ENCODE data around the gene EEF1AKMT4.

The EEF1AKMT4 gene

DNA sequence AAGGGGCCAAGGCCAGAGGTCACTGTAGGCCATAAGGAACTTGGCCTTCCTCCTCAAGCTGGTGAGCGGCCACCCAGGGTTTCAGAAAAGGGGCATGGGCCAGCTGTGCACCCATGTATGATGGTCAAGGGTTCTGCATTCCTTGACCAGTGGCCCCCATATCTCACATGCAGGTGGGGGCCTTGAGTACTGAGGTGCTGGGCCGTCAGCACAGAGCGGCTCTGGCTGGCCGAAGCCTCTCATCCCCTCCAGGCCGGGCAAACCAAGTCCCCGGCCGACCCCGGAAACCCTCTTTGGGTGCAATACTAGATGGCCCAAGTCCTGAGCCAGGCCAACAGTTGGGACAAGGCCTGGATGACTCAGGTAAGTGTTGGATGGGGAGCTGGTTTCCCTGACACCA lies 10.3 kb upstream of the EEF1AKMT4 start:
- H3K27me3 ChIP-seq (ENCODE audit: insufficient read depth, poor library complexity, severe bottlenecking): no peaks in the 10 kb centered on the region
- TF ChIP-seq GABPA (IDR thresholded peaks at IDR 0.05; ENCODE audit: low read depth) (no peak), SPI1 (IDR thresholded peaks at IDR 0.05; ENCODE audit: borderline replicate concordance, low read depth) (no peak), POLR2AphosphoS5 (IDR thresholded peaks at IDR 0.05; ENCODE audit: low read depth) (no peak)
- TF ChIP-seq, protein P1, sequence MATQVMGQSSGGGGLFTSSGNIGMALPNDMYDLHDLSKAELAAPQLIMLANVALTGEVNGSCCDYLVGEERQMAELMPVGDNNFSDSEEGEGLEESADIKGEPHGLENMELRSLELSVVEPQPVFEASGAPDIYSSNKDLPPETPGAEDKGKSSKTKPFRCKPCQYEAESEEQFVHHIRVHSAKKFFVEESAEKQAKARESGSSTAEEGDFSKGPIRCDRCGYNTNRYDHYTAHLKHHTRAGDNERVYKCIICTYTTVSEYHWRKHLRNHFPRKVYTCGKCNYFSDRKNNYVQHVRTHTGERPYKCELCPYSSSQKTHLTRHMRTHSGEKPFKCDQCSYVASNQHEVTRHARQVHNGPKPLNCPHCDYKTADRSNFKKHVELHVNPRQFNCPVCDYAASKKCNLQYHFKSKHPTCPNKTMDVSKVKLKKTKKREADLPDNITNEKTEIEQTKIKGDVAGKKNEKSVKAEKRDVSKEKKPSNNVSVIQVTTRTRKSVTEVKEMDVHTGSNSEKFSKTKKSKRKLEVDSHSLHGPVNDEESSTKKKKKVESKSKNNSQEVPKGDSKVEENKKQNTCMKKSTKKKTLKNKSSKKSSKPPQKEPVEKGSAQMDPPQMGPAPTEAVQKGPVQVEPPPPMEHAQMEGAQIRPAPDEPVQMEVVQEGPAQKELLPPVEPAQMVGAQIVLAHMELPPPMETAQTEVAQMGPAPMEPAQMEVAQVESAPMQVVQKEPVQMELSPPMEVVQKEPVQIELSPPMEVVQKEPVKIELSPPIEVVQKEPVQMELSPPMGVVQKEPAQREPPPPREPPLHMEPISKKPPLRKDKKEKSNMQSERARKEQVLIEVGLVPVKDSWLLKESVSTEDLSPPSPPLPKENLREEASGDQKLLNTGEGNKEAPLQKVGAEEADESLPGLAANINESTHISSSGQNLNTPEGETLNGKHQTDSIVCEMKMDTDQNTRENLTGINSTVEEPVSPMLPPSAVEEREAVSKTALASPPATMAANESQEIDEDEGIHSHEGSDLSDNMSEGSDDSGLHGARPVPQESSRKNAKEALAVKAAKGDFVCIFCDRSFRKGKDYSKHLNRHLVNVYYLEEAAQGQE (IDR thresholded peaks at IDR 0.05; ENCODE audit: insufficient replicate concordance, low read depth): no peak
- TF ChIP-seq, protein P2, sequence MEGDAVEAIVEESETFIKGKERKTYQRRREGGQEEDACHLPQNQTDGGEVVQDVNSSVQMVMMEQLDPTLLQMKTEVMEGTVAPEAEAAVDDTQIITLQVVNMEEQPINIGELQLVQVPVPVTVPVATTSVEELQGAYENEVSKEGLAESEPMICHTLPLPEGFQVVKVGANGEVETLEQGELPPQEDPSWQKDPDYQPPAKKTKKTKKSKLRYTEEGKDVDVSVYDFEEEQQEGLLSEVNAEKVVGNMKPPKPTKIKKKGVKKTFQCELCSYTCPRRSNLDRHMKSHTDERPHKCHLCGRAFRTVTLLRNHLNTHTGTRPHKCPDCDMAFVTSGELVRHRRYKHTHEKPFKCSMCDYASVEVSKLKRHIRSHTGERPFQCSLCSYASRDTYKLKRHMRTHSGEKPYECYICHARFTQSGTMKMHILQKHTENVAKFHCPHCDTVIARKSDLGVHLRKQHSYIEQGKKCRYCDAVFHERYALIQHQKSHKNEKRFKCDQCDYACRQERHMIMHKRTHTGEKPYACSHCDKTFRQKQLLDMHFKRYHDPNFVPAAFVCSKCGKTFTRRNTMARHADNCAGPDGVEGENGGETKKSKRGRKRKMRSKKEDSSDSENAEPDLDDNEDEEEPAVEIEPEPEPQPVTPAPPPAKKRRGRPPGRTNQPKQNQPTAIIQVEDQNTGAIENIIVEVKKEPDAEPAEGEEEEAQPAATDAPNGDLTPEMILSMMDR (IDR thresholded peaks at IDR 0.05; ENCODE audit: insufficient read depth, low read length): no peak
- no peak overlapping the region for H3K4me3 ChIP-seq (replicated peaks; ENCODE audit: insufficient read depth, low read length)

DNA sequence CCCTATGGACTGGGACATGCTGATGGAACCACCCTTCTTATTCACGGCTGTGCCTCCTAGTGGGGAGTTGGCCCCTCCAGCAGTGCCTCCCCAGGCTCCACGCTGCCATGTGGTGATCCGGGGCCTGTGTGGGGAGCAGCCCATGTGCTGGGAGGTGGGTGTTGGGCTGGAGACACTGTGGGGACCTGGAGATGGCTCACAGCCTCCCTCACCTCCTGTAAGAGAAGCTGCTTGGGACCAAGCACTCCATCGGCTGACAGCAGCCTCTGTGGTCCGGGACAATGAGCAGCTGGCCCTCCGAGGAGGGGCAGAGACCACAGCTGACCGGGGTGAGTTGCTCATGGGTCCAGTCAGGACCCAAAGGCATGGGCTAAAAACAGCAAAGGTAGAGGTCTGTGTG lies 9.8 kb upstream of the EEF1AKMT4 start:
- DNase-seq (ENCODE audit: low read depth in 1 of 2, low spot score in 1 of 2): no peak
- Histone ChIP-seq H3K27ac (replicated peaks) (no peak overlapping the region), H3K27me3 (ENCODE audit: insufficient read depth, poor library complexity, severe bottlenecking) (no peaks in the 10 kb centered on the region), H3K4me3 (replicated peaks; ENCODE audit: insufficient read depth, low read length) (no peak overlapping the region)
- TF ChIP-seq POLR2AphosphoS5 (IDR thresholded peaks at IDR 0.05; ENCODE audit: low read depth) (no peak), SPI1 (IDR thresholded peaks at IDR 0.05; ENCODE audit: borderline replicate concordance, low read depth) (no peak), GABPA (IDR thresholded peaks at IDR 0.05; ENCODE audit: low read depth) (no peak)
- TF ChIP-seq, protein P2 (IDR thresholded peaks at IDR 0.05; ENCODE audit: insufficient read depth, low read length): no peak
- TF ChIP-seq, protein P1 (IDR thresholded peaks at IDR 0.05; ENCODE audit: insufficient replicate concordance, low read depth): no peak

More for the DNA sequence above, 10.3 kb upstream of the EEF1AKMT4 start:
- no peak for DNase-seq (ENCODE audit: low read depth in 1 of 2, low spot score in 1 of 2)
- H3K27ac ChIP-seq (replicated peaks): no peak overlapping the region

DNA sequence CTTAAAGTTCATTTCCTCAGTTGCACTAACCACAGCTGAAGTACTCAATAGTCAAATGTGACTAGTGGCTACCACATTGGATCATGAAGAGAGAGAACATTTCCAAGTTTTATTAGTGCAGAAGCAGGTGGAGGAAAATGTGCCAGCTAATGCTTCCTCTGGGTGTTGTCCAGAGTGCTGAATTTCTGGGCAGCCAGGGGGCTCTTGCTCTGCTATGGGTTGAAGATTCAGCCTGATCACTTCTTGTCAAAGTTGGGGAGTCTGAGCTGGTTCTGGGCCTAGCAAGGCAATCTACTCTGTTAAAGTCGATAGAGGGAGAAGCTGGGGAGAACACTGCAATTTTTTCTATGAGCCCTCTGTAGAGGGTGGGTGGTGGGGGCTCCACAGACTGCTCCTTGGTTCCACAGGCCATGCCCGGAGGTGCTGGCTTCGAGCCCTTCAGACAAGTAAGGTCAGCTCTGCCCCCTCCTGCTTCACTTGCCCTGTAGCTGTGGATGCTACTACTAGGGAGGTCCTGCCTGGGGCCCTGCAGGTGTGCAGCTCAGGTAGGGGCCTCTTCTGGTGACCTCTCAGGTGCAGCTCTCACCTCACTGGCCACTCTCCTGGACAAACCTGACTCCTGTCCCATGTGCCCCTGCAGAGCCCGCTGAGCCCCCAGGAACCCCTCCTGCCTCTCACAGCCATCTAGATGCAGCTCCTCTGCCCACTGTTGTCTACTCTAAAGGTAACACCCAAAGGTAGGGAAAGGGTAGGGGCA lies 8.9 kb upstream of the EEF1AKMT4 start:
- peak in 1 of 2 experiments; percentile 36 for DNase-seq (ENCODE audit: low read depth in 1 of 2, low spot score in 1 of 2)

More for the DNA sequence above, 8.9 kb upstream of the EEF1AKMT4 start:
- Histone ChIP-seq H3K4me3 (replicated peaks; ENCODE audit: insufficient read depth, low read length) (no peak overlapping the region), H3K27me3 (ENCODE audit: insufficient read depth, poor library complexity, severe bottlenecking) (no peaks in the 10 kb centered on the region), H3K27ac (replicated peaks) (no peak overlapping the region)
- no peak for TF ChIP-seq SPI1 (IDR thresholded peaks at IDR 0.05; ENCODE audit: borderline replicate concordance, low read depth)
- TF ChIP-seq POLR2AphosphoS5 (IDR thresholded peaks at IDR 0.05; ENCODE audit: low read depth): peak; percentile 31; the same call in 1 of the 2 replicates
- TF ChIP-seq, protein P1 (IDR thresholded peaks at IDR 0.05; ENCODE audit: insufficient replicate concordance, low read depth): peak; percentile 97
